ENCODE results near the gene MMP17. TPM values are rescaled to one million over a fixed set of nuclear protein-coding genes. Genes with fewer than 3 reads are reported as not detected.

The MMP17 gene
- total and polyA plus RNA-seq, 2 donors (not counting 1 experiment from before 2014, with no cell fraction given) = 3.2 to 13.5 TPM

DNA sequence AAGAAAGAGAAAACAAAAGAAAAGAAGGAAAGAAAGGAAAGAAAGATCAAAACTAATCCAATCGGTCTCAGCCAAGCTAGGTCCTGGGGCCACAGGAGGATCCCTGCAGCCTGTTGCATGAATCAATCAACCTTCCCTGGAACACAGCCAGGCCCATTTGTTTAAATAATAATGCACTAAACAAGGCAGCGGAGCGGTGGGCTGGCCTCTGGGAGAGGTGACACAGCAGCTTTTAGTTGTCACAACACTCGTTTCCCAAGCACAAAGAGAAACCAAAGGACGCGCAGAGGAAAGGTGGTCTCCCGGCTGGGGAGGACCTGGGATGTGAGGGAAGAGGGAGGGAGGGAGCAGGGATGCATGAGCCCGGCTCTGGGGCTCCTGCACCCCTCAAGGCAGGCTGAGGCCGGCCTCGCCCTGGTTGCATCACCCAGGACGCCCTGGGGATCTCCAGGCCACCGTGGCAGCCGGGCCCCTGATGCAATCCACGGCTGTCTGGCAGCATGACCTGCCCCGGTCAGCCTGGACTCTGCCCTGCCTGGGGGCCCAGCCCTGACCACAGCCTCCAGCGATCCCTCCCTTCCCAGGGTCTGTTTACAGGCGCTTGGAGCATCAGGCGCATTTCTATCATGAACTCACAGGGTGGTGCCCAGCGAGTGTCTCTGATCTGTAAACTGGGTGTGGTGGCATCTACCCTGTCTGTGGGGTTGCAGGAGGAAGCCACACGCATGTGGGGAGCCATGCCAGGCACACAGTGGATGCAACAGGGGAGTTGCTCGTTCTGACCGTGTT lies 32.5 kb downstream of the MMP17 start:
- peak overlapping the region; percentile 88 for H3K4me2 ChIP-seq (ENCODE audit: extremely low read depth, insufficient read depth, low read length)
- peak; percentile 38 to 90 for DNase-seq (ENCODE audit: low read depth in 2 of 2)

DNA sequence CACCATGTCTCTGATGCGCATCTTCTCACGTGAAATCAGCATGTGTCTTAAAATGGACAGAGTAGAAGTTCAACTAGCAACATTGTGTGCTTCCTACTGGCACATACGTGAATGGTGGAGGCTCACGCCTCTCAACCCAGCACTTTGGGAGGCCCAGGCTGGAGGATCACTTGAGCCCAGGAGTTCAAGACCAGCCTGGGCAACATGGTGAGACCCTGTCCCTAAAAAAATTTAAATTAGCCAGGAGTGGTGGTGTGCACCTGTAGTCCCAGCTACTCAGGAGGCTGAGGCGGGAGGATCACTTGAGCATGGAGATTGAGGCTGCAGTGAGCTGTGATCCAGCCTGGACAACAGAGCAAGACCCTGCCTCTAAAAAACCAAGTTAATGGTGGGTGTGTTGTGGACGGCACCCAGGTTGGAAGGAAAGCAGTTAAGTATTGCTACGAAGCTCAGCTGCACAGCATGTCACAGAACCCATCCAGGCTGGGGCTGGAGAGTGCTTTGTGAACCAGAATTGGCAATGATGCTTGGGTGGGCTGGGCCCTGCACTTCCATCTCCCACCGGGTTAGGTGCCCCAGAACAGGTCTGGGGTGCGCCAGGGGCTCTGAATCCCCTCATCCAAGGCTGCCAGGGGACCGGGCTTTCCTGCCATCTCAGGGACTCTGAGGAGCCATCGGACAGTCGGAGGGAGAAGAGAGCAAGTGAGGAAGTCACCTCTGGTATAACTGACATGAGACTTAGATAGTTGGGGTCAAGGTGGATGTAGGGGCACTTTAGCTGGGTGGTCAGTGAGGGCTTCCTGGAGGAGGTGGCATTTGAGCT lies 33.3 kb downstream of the MMP17 start:
- Histone ChIP-seq H3K79me2 (ENCODE audit: control insufficient read depth, insufficient read depth, low read length) (no peaks in the 10 kb centered on the region), H3K4me1 (ENCODE audit: control insufficient read depth, extremely low read depth, insufficient read depth, low read length) (peaks cover 3% of the 10 kb centered on the region), H2AFZ (ENCODE audit: low read length) (peak overlapping the region; percentile 48), H3K27me3 (ENCODE audit: control insufficient read depth, insufficient read depth, low read length) (no peaks in the 10 kb centered on the region), H3K4me3 (replicated peaks in 1 of 4; ENCODE audit: control extremely low read depth in 1 of 4, insufficient read depth in 1 of 4, low read depth in 3 of 4, low read length in 4 of 4) (no peak overlapping the region), H3K27ac (ENCODE audit: insufficient read depth, low read length) (no peak overlapping the region), H4K20me1 (ENCODE audit: control insufficient read depth, extremely low read depth, insufficient read depth, low read length) (no peaks in the 10 kb centered on the region), H3K9ac (ENCODE audit: insufficient read depth, low read length) (no peak overlapping the region), H3K36me3 (ENCODE audit: control insufficient read depth, insufficient read depth, low read length) (no peaks in the 10 kb centered on the region), H3K4me2 (ENCODE audit: extremely low read depth, insufficient read depth, low read length) (no peak overlapping the region), H3K9me3 (ENCODE audit: control insufficient read depth, insufficient read depth, low read depth, low read length) (no peaks in the 10 kb centered on the region)
- no peak for DNase-seq (ENCODE audit: low read depth in 2 of 2)
- TF ChIP-seq, protein P1, sequence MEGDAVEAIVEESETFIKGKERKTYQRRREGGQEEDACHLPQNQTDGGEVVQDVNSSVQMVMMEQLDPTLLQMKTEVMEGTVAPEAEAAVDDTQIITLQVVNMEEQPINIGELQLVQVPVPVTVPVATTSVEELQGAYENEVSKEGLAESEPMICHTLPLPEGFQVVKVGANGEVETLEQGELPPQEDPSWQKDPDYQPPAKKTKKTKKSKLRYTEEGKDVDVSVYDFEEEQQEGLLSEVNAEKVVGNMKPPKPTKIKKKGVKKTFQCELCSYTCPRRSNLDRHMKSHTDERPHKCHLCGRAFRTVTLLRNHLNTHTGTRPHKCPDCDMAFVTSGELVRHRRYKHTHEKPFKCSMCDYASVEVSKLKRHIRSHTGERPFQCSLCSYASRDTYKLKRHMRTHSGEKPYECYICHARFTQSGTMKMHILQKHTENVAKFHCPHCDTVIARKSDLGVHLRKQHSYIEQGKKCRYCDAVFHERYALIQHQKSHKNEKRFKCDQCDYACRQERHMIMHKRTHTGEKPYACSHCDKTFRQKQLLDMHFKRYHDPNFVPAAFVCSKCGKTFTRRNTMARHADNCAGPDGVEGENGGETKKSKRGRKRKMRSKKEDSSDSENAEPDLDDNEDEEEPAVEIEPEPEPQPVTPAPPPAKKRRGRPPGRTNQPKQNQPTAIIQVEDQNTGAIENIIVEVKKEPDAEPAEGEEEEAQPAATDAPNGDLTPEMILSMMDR (conservative IDR thresholded peaks at IDR 0.05 in 1 of 2, IDR thresholded peaks at IDR 0.05 in 1 of 2; ENCODE audit: low read depth in 1 of 2, low read length in 2 of 2) = no peak
- no peak for TF ChIP-seq EZH2 (IDR thresholded peaks at IDR 0.05; ENCODE audit: low read length, missing control alignments)

More for the DNA sequence above, 32.5 kb downstream of the MMP17 start:
- Histone ChIP-seq H3K27ac (ENCODE audit: insufficient read depth, low read length) (peak overlapping the region; percentile 8), H3K36me3 (ENCODE audit: control insufficient read depth, insufficient read depth, low read length) (no peaks in the 10 kb centered on the region), H4K20me1 (ENCODE audit: control insufficient read depth, extremely low read depth, insufficient read depth, low read length) (no peaks in the 10 kb centered on the region), H2AFZ (ENCODE audit: low read length) (peak overlapping the region; percentile 48), H3K9ac (ENCODE audit: insufficient read depth, low read length) (peak overlapping the region; percentile 16), H3K79me2 (ENCODE audit: control insufficient read depth, insufficient read depth, low read length) (no peaks in the 10 kb centered on the region), H3K27me3 (ENCODE audit: control insufficient read depth, insufficient read depth, low read length) (peaks cover 5% of the 10 kb centered on the region), H3K4me3 (replicated peaks in 1 of 4; ENCODE audit: control extremely low read depth in 1 of 4, insufficient read depth in 1 of 4, low read depth in 3 of 4, low read length in 4 of 4) (peak overlapping the region in 2 of 4 experiments; percentile 21 to 26), H3K9me3 (ENCODE audit: control insufficient read depth, insufficient read depth, low read depth, low read length) (no peaks in the 10 kb centered on the region), H3K4me1 (ENCODE audit: control insufficient read depth, extremely low read depth, insufficient read depth, low read length) (peaks cover 3% of the 10 kb centered on the region)
- TF ChIP-seq, protein P1 (conservative IDR thresholded peaks at IDR 0.05 in 1 of 2, IDR thresholded peaks at IDR 0.05 in 1 of 2; ENCODE audit: low read depth in 1 of 2, low read length in 2 of 2) = no peak
- TF ChIP-seq EZH2 (IDR thresholded peaks at IDR 0.05; ENCODE audit: low read length, missing control alignments) = no peak

DNA sequence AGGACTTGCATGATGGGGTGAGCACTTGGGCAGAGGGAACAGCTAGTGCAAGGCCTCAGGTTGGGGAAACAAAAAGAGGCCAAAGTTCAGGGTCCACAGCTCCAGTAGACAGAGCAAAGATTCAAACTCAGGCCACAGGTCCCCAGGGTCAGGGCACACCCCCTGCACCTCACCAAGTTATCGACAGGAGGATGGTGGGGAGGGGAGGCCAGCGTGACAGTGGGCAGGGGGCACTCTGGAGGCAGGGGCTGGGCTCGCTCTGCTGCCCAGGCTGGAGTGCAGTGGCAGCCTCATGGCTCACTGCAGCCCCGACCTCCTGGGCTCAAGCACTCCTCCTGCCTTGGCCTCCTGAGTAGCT lies 33.9 kb downstream of the MMP17 start:
- Histone ChIP-seq H3K9ac (ENCODE audit: insufficient read depth, low read length) (no peak overlapping the region), H3K9me3 (ENCODE audit: control insufficient read depth, insufficient read depth, low read depth, low read length) (no peaks in the 10 kb centered on the region), H3K79me2 (ENCODE audit: control insufficient read depth, insufficient read depth, low read length) (no peaks in the 10 kb centered on the region), H3K4me3 (replicated peaks in 1 of 4; ENCODE audit: control extremely low read depth in 1 of 4, insufficient read depth in 1 of 4, low read depth in 3 of 4, low read length in 4 of 4) (no peak overlapping the region), H3K36me3 (ENCODE audit: control insufficient read depth, insufficient read depth, low read length) (no peaks in the 10 kb centered on the region), H4K20me1 (ENCODE audit: control insufficient read depth, extremely low read depth, insufficient read depth, low read length) (no peaks in the 10 kb centered on the region), H3K4me1 (ENCODE audit: control insufficient read depth, extremely low read depth, insufficient read depth, low read length) (peaks cover 3% of the 10 kb centered on the region), H2AFZ (ENCODE audit: low read length) (no peak overlapping the region), H3K4me2 (ENCODE audit: extremely low read depth, insufficient read depth, low read length) (no peak overlapping the region), H3K27me3 (ENCODE audit: control insufficient read depth, insufficient read depth, low read length) (no peaks in the 10 kb centered on the region), H3K27ac (ENCODE audit: insufficient read depth, low read length) (no peak overlapping the region)
- TF ChIP-seq, protein P1 (conservative IDR thresholded peaks at IDR 0.05 in 1 of 2, IDR thresholded peaks at IDR 0.05 in 1 of 2; ENCODE audit: low read depth in 1 of 2, low read length in 2 of 2) = no peak
- TF ChIP-seq EZH2 (IDR thresholded peaks at IDR 0.05; ENCODE audit: low read length, missing control alignments) = no peak
- DNase-seq (ENCODE audit: low read depth in 2 of 2) = no peak

All from fibroblast of lung (primary cell).